Stimulated activated effector memory CD8-positive, alpha-beta T cell treated with anti-CD3 and anti-CD28 coated beads, Interleukin-12 subunit alpha, Interleukin-12 subunit beta, amount 100 ng/mL, for 72 hours (primary cell): ENCODE results near the gene NACA2.
"Not testable (repeated sequence)": the region's sequence is repeated elsewhere in the genome, so short reads cannot be mapped to it uniquely, and the experiment has no call there.

ENCODE experiments used
- ATAC-seq: fragments of 150-1000 bp; cut with Tn5 transposase; 2 replicates; pipeline ENCODE4 v1.10.0; 2021
- DNase-seq, 2 donors: peaks; one replicate each; pipeline ENCODE4 v3.0.0; 2021 to 2022; ENCODE audit warnings: low spot score in 2 of 2
- H3K27ac Mint-ChIP-seq: one replicate; pipeline ENCODE4 v1.8.0; 2022; ENCODE audit warnings: mild to moderate bottlenecking, mixed read lengths
- H3K36me3 Mint-ChIP-seq: one replicate; pipeline ENCODE4 v1.8.0; 2022; ENCODE audit warnings: mild to moderate bottlenecking, mixed read lengths
- H3K4me1 Mint-ChIP-seq: one replicate; pipeline ENCODE4 v1.8.0; 2022; ENCODE audit warnings: mixed read lengths
- H3K4me3 Mint-ChIP-seq: one replicate; pipeline ENCODE4 v1.8.0; 2022; ENCODE audit warnings: mild to moderate bottlenecking, mixed read lengths
- H3K9me3 Mint-ChIP-seq: one replicate; pipeline ENCODE4 v1.8.0; 2022; ENCODE audit warnings: mixed read lengths

The NACA2 gene

GRCh38 chr17:61587807-61588660, 3.0 kb downstream of the NACA2 start:
- ATAC-seq (no peak), DNase-seq (no peak)
- H3K27ac Mint-ChIP-seq: no peak overlapping the region
- H3K9me3 Mint-ChIP-seq: no peaks in the 10 kb centered on the region
- no peaks in the 10 kb centered on the region for H3K36me3 Mint-ChIP-seq
- H3K4me1 Mint-ChIP-seq: no peaks in the 10 kb centered on the region
- no peak overlapping the region for H3K4me3 Mint-ChIP-seq

GRCh38 chr17:61587242-61587641, 3.8 kb downstream of the NACA2 start:
- Mint-ChIP-seq H3K9me3 (no peaks in the 10 kb centered on the region), H3K4me3 (no peak overlapping the region), H3K27ac (no peak overlapping the region), H3K4me1 (no peaks in the 10 kb centered on the region), H3K36me3 (no peaks in the 10 kb centered on the region)
- ATAC-seq (no peak), DNase-seq (no peak)

- not testable (repeated sequence) for H3K4me1 Mint-ChIP-seq, H3K27ac Mint-ChIP-seq, H3K9me3 Mint-ChIP-seq, H3K36me3 Mint-ChIP-seq, ATAC-seq, DNase-seq, H3K4me3 Mint-ChIP-seq
These were observed 4.4 kb downstream of the NACA2 start for GRCh38 chr17:61586622-61587021.

- ATAC-seq (no peak), DNase-seq (no peak)
- Mint-ChIP-seq H3K9me3 (no peaks in the 10 kb centered on the region), H3K4me1 (no peaks in the 10 kb centered on the region), H3K27ac (no peak overlapping the region), H3K4me3 (no peak overlapping the region), H3K36me3 (no peaks in the 10 kb centered on the region)
These were observed 4.9 kb downstream of the NACA2 start for GRCh38 chr17:61586031-61586566.

GRCh38 chr17:61584866-61585265, 6.2 kb downstream of the NACA2 start:
- Mint-ChIP-seq H3K4me1 (no peaks in the 10 kb centered on the region), H3K27ac (no peak overlapping the region), H3K36me3 (no peaks in the 10 kb centered on the region), H3K4me3 (no peak overlapping the region), H3K9me3 (no peaks in the 10 kb centered on the region)
- no peak for DNase-seq
- no peak for ATAC-seq

- H3K4me3 Mint-ChIP-seq: no peak overlapping the region
- H3K9me3 Mint-ChIP-seq: no peaks in the 10 kb centered on the region
- DNase-seq (no peak), ATAC-seq (no peak)
- no peaks in the 10 kb centered on the region for H3K36me3 Mint-ChIP-seq
- no peak overlapping the region for H3K27ac Mint-ChIP-seq
- no peaks in the 10 kb centered on the region for H3K4me1 Mint-ChIP-seq
These were observed 6.8 kb downstream of the NACA2 start for GRCh38 chr17:61584266-61584665.

- Mint-ChIP-seq H3K27ac (no peak overlapping the region), H3K9me3 (no peaks in the 10 kb centered on the region), H3K4me3 (no peak overlapping the region), H3K4me1 (no peaks in the 10 kb centered on the region), H3K36me3 (no peaks in the 10 kb centered on the region)
- no peak for DNase-seq
- no peak for ATAC-seq
These were observed 7.3 kb downstream of the NACA2 start for GRCh38 chr17:61583660-61584264.

- Mint-ChIP-seq H3K9me3 (no peaks in the 10 kb centered on the region), H3K36me3 (no peaks in the 10 kb centered on the region), H3K4me3 (no peak overlapping the region), H3K27ac (no peak overlapping the region), H3K4me1 (no peaks in the 10 kb centered on the region)
- DNase-seq (no peak), ATAC-seq (peak; percentile 43)
These were observed 7.8 kb downstream of the NACA2 start for GRCh38 chr17:61583242-61583641.

- Mint-ChIP-seq H3K36me3 (no peaks in the 10 kb centered on the region), H3K9me3 (no peaks in the 10 kb centered on the region), H3K27ac (no peak overlapping the region), H3K4me1 (no peaks in the 10 kb centered on the region), H3K4me3 (no peak overlapping the region)
- no peak for DNase-seq
- no peak for ATAC-seq
These were observed 8.4 kb downstream of the NACA2 start for GRCh38 chr17:61582593-61582992.

- no peak overlapping the region for H3K27ac Mint-ChIP-seq
- no peaks in the 10 kb centered on the region for H3K36me3 Mint-ChIP-seq
- H3K4me1 Mint-ChIP-seq: no peaks in the 10 kb centered on the region
- no peak for ATAC-seq
- DNase-seq: no peak
- H3K4me3 Mint-ChIP-seq: no peak overlapping the region
- H3K9me3 Mint-ChIP-seq: no peaks in the 10 kb centered on the region
These were observed 9.2 kb downstream of the NACA2 start for GRCh38 chr17:61581611-61582349.

- no peak overlapping the region for H3K4me3 Mint-ChIP-seq
- H3K36me3 Mint-ChIP-seq: no peaks in the 10 kb centered on the region
- ATAC-seq (no peak), DNase-seq (no peak)
- no peaks in the 10 kb centered on the region for H3K9me3 Mint-ChIP-seq
- H3K4me1 Mint-ChIP-seq: no peaks in the 10 kb centered on the region
- no peak overlapping the region for H3K27ac Mint-ChIP-seq
These were observed 10.5 kb downstream of the NACA2 start for GRCh38 chr17:61580502-61580901.

GRCh38 chr17:61579961-61580360, 11.1 kb downstream of the NACA2 start:
- no peak for DNase-seq
- Mint-ChIP-seq H3K36me3 (no peaks in the 10 kb centered on the region), H3K4me1 (no peaks in the 10 kb centered on the region), H3K9me3 (no peaks in the 10 kb centered on the region), H3K27ac (no peak overlapping the region), H3K4me3 (no peak overlapping the region)
- ATAC-seq: no peak

GRCh38 chr17:61579347-61579746, 11.7 kb downstream of the NACA2 start:
- no peak overlapping the region for H3K27ac Mint-ChIP-seq
- no peak overlapping the region for H3K4me3 Mint-ChIP-seq
- DNase-seq: no peak
- H3K36me3 Mint-ChIP-seq: no peaks in the 10 kb centered on the region
- ATAC-seq: no peak
- no peaks in the 10 kb centered on the region for H3K9me3 Mint-ChIP-seq
- no peaks in the 10 kb centered on the region for H3K4me1 Mint-ChIP-seq

GRCh38 chr17:61578645-61579044, 12.4 kb downstream of the NACA2 start:
- no peaks in the 10 kb centered on the region for H3K9me3 Mint-ChIP-seq
- H3K27ac Mint-ChIP-seq: no peak overlapping the region
- H3K4me1 Mint-ChIP-seq: no peaks in the 10 kb centered on the region
- no peak for ATAC-seq
- DNase-seq: no peak
- no peak overlapping the region for H3K4me3 Mint-ChIP-seq
- no peaks in the 10 kb centered on the region for H3K36me3 Mint-ChIP-seq

GRCh38 chr17:61575983-61576382, 15.0 kb downstream of the NACA2 start:
- Mint-ChIP-seq H3K4me3 (no peak overlapping the region), H3K27ac (no peak overlapping the region), H3K36me3 (no peaks in the 10 kb centered on the region), H3K4me1 (no peaks in the 10 kb centered on the region), H3K9me3 (no peaks in the 10 kb centered on the region)
- no peak for ATAC-seq
- no peak for DNase-seq
